Small intestine (tissue), 16 donors: ENCODE measurements around the gene SEC61G. TPM values are rescaled to one million over a fixed set of nuclear protein-coding genes. Genes with fewer than 3 reads are reported as not detected.
A peak's percentile ranks its signal among the peaks of the same experiment; 100 is the strongest.

ENCODE experiments used
- DNase-seq, 2 donors: peaks; one replicate each; pipeline versions ENCODE4 v3.0.0 to v3.0.0-alpha.2; 2013
- FAIRE-seq: peaks from 2 replicates; lab custom pipeline; 2012; peaks lifted over from hg19 to GRCh38; lab: Jason Lieb, UNC
- H3K27ac ChIP-seq, 3 donors: one replicate each; pipeline ENCODE4 v1.5.1; 2013; ENCODE audit warnings: low read length in 2 of 3, mild to moderate bottlenecking in 2 of 3, control low read depth in 1 of 3, inconsistent platforms in 1 of 3, low read depth in 1 of 3, moderate library complexity in 1 of 3
- H3K27me3 ChIP-seq, 3 donors: one replicate each; pipeline ENCODE4 v1.6.1; 2013; ENCODE audit warnings: low read length in 3 of 3, inconsistent platforms in 1 of 3; ENCODE audit not compliant: control insufficient read depth in 3 of 3, insufficient read depth in 3 of 3
- H3K36me3 ChIP-seq, 3 donors: one replicate each; pipeline ENCODE4 v1.6.1; 2013; ENCODE audit warnings: low read length in 3 of 3, inconsistent platforms in 1 of 3, low read depth in 1 of 3, mild to moderate bottlenecking in 1 of 3, moderate library complexity in 1 of 3; ENCODE audit not compliant: control insufficient read depth in 3 of 3, insufficient read depth in 2 of 3
- H3K4me1 ChIP-seq, 3 donors: one replicate each; pipeline ENCODE4 v1.6.1; 2013; ENCODE audit warnings: low read length in 2 of 3, inconsistent platforms in 1 of 3, low read depth in 1 of 3, mild to moderate bottlenecking in 1 of 3, moderate library complexity in 1 of 3; ENCODE audit not compliant: control insufficient read depth in 3 of 3, insufficient read depth in 2 of 3
- H3K4me3 ChIP-seq, 3 donors: one replicate each; pipeline ENCODE4 v1.5.1; 2013; ENCODE audit warnings: low read length in 3 of 3, control low read depth in 1 of 3, inconsistent platforms in 1 of 3, low read depth in 1 of 3, mild to moderate bottlenecking in 1 of 3, moderate library complexity in 1 of 3
- H3K9me3 ChIP-seq, 2 donors: one replicate each; pipeline ENCODE4 v1.6.1; 2013; ENCODE audit warnings: low read depth in 1 of 2, low read length in 1 of 2; ENCODE audit not compliant: control insufficient read depth in 2 of 2, insufficient read depth in 1 of 2
- WGBS, 3 donors: extraction: QIAGEN DNeasy Blood & Tissue Kit; methylation state at CpG; one replicate each; pipeline ENCODE4 v1.1.7; 2013; 5-methylcytosine and 5-hydroxymethylcytosine counted together
- long read RNA-seq, 10 donors: transcript quantifications; one replicate each; lab custom pipeline, GENCODE V29; 2026
- polyA plus RNA-seq, 4 donors: library from polyadenylated mRNA; stranded (reverse) in 3 of 4; unstranded in 1 of 4; fragments of 200-250 nt in 3 of 4; fragments of 120-200 nt in 1 of 4; gene quantifications; one replicate each; pipeline versions ENCODE4 v1.2.1 to v1.2.3, GENCODE V29; 2013
- donor health status: healthy with polysubstance abuse.
- donor health status: control.
- donor health status: control.
- donor health status: Bipolar disorder and iron deficiency.
- donor health status: healthy.

SEC61G gene
- 100 to 1,000 TPM; 197 to 506 (median 349) TPM for polyA plus RNA-seq
- long read RNA-seq, donor 1, transcript SEC61G-207 (3 exons, 661 nt): minor isoform, 6 of 294 reads
- long read RNA-seq, donor 1, transcript SEC61G-202 (4 exons, 459 nt): minor isoform, 20 of 294 reads
- long read RNA-seq, donor 1, transcript SEC61G-201 (4 exons, 462 nt): major isoform, 231 of 294 reads
- long read RNA-seq, donor 1, partial matches to known transcripts: 26 of 294 reads
- long read RNA-seq, donor 1, other reads (novel, unspliced or antisense): 5 of 294 reads
- long read RNA-seq, donor 2, transcript SEC61G-201 (4 exons, 462 nt): major isoform, 49 of 59 reads
- long read RNA-seq, donor 2, partial matches to known transcripts: 6 of 59 reads
- long read RNA-seq, donor 2, other reads (novel, unspliced or antisense): 0 of 59 reads
- long read RNA-seq, donor 3, transcript SEC61G-202 (4 exons, 459 nt): minor isoform, 6 of 115 reads
- long read RNA-seq, donor 3, transcript SEC61G-201 (4 exons, 462 nt): major isoform, 89 of 115 reads
- long read RNA-seq, donor 3, partial matches to known transcripts: 16 of 115 reads
- long read RNA-seq, donor 3, other reads (novel, unspliced or antisense): 0 of 115 reads
- long read RNA-seq, donor 4, partial matches to known transcripts: 0 of 4 reads
- long read RNA-seq, donor 4, other reads (novel, unspliced or antisense): 0 of 4 reads
- long read RNA-seq, donor 5, transcript SEC61G-201 (4 exons, 462 nt): major isoform, 30 of 39 reads
- long read RNA-seq, donor 5, partial matches to known transcripts: 6 of 39 reads
- long read RNA-seq, donor 5, other reads (novel, unspliced or antisense): 0 of 39 reads
- long read RNA-seq, donor 6, transcript SEC61G-202 (4 exons, 459 nt): minor isoform, 5 of 80 reads
- long read RNA-seq, donor 6, transcript SEC61G-201 (4 exons, 462 nt): major isoform, 50 of 80 reads
- long read RNA-seq, donor 6, partial matches to known transcripts: 24 of 80 reads
- long read RNA-seq, donor 6, other reads (novel, unspliced or antisense): 0 of 80 reads
- long read RNA-seq, donor 7, transcript SEC61G-207 (3 exons, 661 nt): minor isoform, 5 of 232 reads
- long read RNA-seq, donor 7, transcript SEC61G-201 (4 exons, 462 nt): major isoform, 181 of 232 reads
- long read RNA-seq, donor 7, transcript SEC61G-202 (4 exons, 459 nt): minor isoform, 13 of 232 reads
- long read RNA-seq, donor 7, partial matches to known transcripts: 24 of 232 reads
- long read RNA-seq, donor 7, other reads (novel, unspliced or antisense): 5 of 232 reads
- long read RNA-seq, donor 8, transcript SEC61G-201 (4 exons, 462 nt): major isoform, 7 of 7 reads
- long read RNA-seq, donor 8, partial matches to known transcripts: 0 of 7 reads
- long read RNA-seq, donor 8, other reads (novel, unspliced or antisense): 0 of 7 reads
- long read RNA-seq, donor 9, transcript SEC61G-201 (4 exons, 462 nt): major isoform, 17 of 18 reads
- long read RNA-seq, donor 9, partial matches to known transcripts: 0 of 18 reads
- long read RNA-seq, donor 9, other reads (novel, unspliced or antisense): 0 of 18 reads
- long read RNA-seq, donor 10, transcript SEC61G-201 (4 exons, 462 nt): major isoform, 153 of 188 reads
- long read RNA-seq, donor 10, transcript SEC61G-202 (4 exons, 459 nt): minor isoform, 13 of 188 reads
- long read RNA-seq, donor 10, partial matches to known transcripts: 19 of 188 reads
- long read RNA-seq, donor 10, other reads (novel, unspliced or antisense): 0 of 188 reads

- Histone ChIP-seq H3K36me3 (peaks cover 0 to 3% (median 2%) of the 10 kb centered on the region in 3 donors), H3K27ac (peak within 1 kb of the TSS; percentile 83 to 99 (median 94)), H3K27me3 (no peaks in the 10 kb centered on the region), H3K4me3 (peak within 1 kb of the TSS; percentile 85 to 96 (median 93)), H3K4me1 (peaks cover 0 to 2% (median 2%) of the 10 kb centered on the region in 3 donors), H3K9me3 (no peaks in the 10 kb centered on the region)
- FAIRE-seq (no peak), DNase-seq (peak; percentile 97 to 99)
- WGBS, 3 donors: 0% methylated on average over 61 to 72 of the region's 72 CpGs
Observed at GRCh38 chr7:54758702-54759592, at the start of gene SEC61G. TSS of gene SEC61G (minus strand) at chr7:54759211. CDS start at chr7:54757588, 1,623 bp downstream.

- DNase-seq: no peak
- no peak for FAIRE-seq
- Histone ChIP-seq H3K36me3 (no peaks in the 10 kb centered on the region), H3K27ac (no peak overlapping the region), H3K4me3 (no peak overlapping the region), H3K27me3 (peaks cover 0 to 3% (median 0%) of the 10 kb centered on the region in 3 donors), H3K4me1 (no peaks in the 10 kb centered on the region), H3K9me3 (no peaks in the 10 kb centered on the region)
- 64 to 75% (median 71%) methylated on average over 4 of the region's 4 CpGs for WGBS, 3 donors
Observed at GRCh38 chr7:54802841-54803240, 43.8 kb upstream of the SEC61G start.

- DNase-seq (no peak), FAIRE-seq (no peak)
- no peak overlapping the region for H3K4me3 ChIP-seq
- H3K27ac ChIP-seq: no peak overlapping the region
- WGBS, 3 donors: 69 to 71% (median 71%) methylated on average over 11 of the region's 11 CpGs
- H3K27me3 ChIP-seq: peaks cover 0 to 3% (median 0%) of the 10 kb centered on the region in 3 donors
- H3K4me1 ChIP-seq: no peaks in the 10 kb centered on the region
- H3K36me3 ChIP-seq: no peaks in the 10 kb centered on the region
- no peaks in the 10 kb centered on the region for H3K9me3 ChIP-seq
Observed at GRCh38 chr7:54802114-54802513, 43.1 kb upstream of the SEC61G start.

GRCh38 chr7:54799792-54800191 lies 40.8 kb upstream of the SEC61G start:
- Histone ChIP-seq H3K36me3 (no peaks in the 10 kb centered on the region), H3K27me3 (no peaks in the 10 kb centered on the region), H3K9me3 (no peaks in the 10 kb centered on the region), H3K4me3 (no peak overlapping the region), H3K27ac (no peak overlapping the region), H3K4me1 (no peaks in the 10 kb centered on the region)
- no peak for FAIRE-seq
- WGBS, 3 donors: 42 to 50% (median 44%) methylated on average over 3 of the region's 3 CpGs
- DNase-seq: no peak

GRCh38 chr7:54798530-54798929 lies 39.5 kb upstream of the SEC61G start:
- H3K9me3 ChIP-seq: no peaks in the 10 kb centered on the region
- DNase-seq (no peak), FAIRE-seq (no peak)
- no peak overlapping the region for H3K4me3 ChIP-seq
- H3K27ac ChIP-seq: no peak overlapping the region
- WGBS, 3 donors: 82 to 86% (median 84%) methylated on average over 4 of the region's 4 CpGs
- H3K36me3 ChIP-seq: no peaks in the 10 kb centered on the region
- H3K4me1 ChIP-seq: no peaks in the 10 kb centered on the region
- H3K27me3 ChIP-seq: no peaks in the 10 kb centered on the region

GRCh38 chr7:54796853-54797252 lies 37.8 kb upstream of the SEC61G start:
- Histone ChIP-seq H3K27ac (no peak overlapping the region), H3K27me3 (no peaks in the 10 kb centered on the region), H3K36me3 (no peaks in the 10 kb centered on the region), H3K9me3 (peaks cover 0 to 3% of the 10 kb centered on the region in 2 donors), H3K4me1 (no peaks in the 10 kb centered on the region), H3K4me3 (no peak overlapping the region)
- FAIRE-seq: no peak
- WGBS, 3 donors: 75 to 78% (median 75%) methylated on average over 4 of the region's 4 CpGs
- no peak for DNase-seq

GRCh38 chr7:54796150-54796549 lies 37.1 kb upstream of the SEC61G start:
- WGBS, 3 donors: 68 to 73% (median 71%) methylated on average over 6 of the region's 6 CpGs
- peaks cover 0 to 3% of the 10 kb centered on the region in 2 donors for H3K9me3 ChIP-seq
- no peak overlapping the region for H3K27ac ChIP-seq
- no peak overlapping the region for H3K4me3 ChIP-seq
- no peaks in the 10 kb centered on the region for H3K4me1 ChIP-seq
- DNase-seq (no peak), FAIRE-seq (no peak)
- no peaks in the 10 kb centered on the region for H3K27me3 ChIP-seq
- H3K36me3 ChIP-seq: no peaks in the 10 kb centered on the region
